ENCODE measurements around the gene CACNA1I. TPM values are rescaled to one million over a fixed set of nuclear protein-coding genes. Genes with fewer than 3 reads are reported as not detected.

The CACNA1I gene
- polyA plus RNA-seq, 1 of the 3 experiments (the other 2 are of a cell fraction) = not detected

DNA sequence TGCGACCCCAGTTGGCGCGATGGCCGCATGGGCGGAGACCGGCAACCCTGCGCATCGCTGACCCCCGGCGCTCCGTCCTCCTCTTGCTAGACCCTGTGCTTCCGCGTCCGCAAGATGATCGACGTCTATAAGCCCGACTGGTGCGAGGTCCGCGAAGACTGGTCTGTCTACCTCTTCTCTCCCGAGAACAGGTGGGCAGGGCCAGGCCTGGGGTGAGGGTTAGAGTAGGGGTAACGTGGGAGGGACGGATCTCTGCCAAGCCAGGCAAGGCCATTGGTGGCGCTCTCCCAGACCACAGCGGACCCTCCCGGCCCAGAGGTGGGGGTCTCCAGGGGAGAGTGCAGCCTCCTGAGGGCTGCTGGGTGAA, 92.1 kb downstream of the CACNA1I start:
- POLR2A ChIA-PET = no interaction called here
- no peaks in the 10 kb centered on the region for H4K20me1 ChIP-seq (ENCODE audit: insufficient read depth)

More for the DNA sequence above, 92.1 kb downstream of the CACNA1I start:
- H2AFZ ChIP-seq (ENCODE audit: low read depth) = no peak overlapping the region
- no peaks in the 10 kb centered on the region for H3F3A ChIP-seq (replicated peaks; ENCODE audit: insufficient read depth)
- CTCF ChIA-PET = no interaction called here
- no peak for TF ChIP-seq TCF12 (IDR thresholded peaks at IDR 0.05)
- TF ChIP-seq RCOR1 (IDR thresholded peaks at IDR 0.05; ENCODE audit: low read length) = no peak
- TF ChIP-seq, protein P1, sequence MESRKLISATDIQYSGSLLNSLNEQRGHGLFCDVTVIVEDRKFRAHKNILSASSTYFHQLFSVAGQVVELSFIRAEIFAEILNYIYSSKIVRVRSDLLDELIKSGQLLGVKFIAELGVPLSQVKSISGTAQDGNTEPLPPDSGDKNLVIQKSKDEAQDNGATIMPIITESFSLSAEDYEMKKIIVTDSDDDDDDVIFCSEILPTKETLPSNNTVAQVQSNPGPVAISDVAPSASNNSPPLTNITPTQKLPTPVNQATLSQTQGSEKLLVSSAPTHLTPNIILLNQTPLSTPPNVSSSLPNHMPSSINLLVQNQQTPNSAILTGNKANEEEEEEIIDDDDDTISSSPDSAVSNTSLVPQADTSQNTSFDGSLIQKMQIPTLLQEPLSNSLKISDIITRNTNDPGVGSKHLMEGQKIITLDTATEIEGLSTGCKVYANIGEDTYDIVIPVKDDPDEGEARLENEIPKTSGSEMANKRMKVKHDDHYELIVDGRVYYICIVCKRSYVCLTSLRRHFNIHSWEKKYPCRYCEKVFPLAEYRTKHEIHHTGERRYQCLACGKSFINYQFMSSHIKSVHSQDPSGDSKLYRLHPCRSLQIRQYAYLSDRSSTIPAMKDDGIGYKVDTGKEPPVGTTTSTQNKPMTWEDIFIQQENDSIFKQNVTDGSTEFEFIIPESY (IDR thresholded peaks at IDR 0.05; ENCODE audit: borderline replicate concordance, low read depth) = no peak
- TF ChIP-seq CHD2 (IDR thresholded peaks at IDR 0.05; ENCODE audit: low read length, partially characterized antibody) = no peak
- TF ChIP-seq, protein P2, sequence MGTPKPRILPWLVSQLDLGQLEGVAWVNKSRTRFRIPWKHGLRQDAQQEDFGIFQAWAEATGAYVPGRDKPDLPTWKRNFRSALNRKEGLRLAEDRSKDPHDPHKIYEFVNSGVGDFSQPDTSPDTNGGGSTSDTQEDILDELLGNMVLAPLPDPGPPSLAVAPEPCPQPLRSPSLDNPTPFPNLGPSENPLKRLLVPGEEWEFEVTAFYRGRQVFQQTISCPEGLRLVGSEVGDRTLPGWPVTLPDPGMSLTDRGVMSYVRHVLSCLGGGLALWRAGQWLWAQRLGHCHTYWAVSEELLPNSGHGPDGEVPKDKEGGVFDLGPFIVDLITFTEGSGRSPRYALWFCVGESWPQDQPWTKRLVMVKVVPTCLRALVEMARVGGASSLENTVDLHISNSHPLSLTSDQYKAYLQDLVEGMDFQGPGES (IDR thresholded peaks at IDR 0.05; ENCODE audit: low read depth, low read length) = no peak
- TF ChIP-seq USF2 (IDR thresholded peaks at IDR 0.05; ENCODE audit: borderline replicate concordance, low read depth, low read length) = no peak
- no peak for TF ChIP-seq FOXM1 (IDR thresholded peaks at IDR 0.05; ENCODE audit: low read depth)
- no peak for TF ChIP-seq EZH2phosphoT487 (IDR thresholded peaks at IDR 0.05; ENCODE audit: borderline replicate concordance, low read depth)
- TF ChIP-seq MEF2A (IDR thresholded peaks at IDR 0.05; ENCODE audit: borderline replicate concordance, low read depth) = no peak
- no peak for TF ChIP-seq CTCF (IDR thresholded peaks at IDR 0.05)
- no peak for TF ChIP-seq REST (IDR thresholded peaks at IDR 0.05; ENCODE audit: low read depth, low read length)
- no peak for TF ChIP-seq NRF1 (IDR thresholded peaks at IDR 0.05; ENCODE audit: low read depth, low read length)
- TF ChIP-seq ELF1 (IDR thresholded peaks at IDR 0.05) = no peak
- TF ChIP-seq, protein P3, sequence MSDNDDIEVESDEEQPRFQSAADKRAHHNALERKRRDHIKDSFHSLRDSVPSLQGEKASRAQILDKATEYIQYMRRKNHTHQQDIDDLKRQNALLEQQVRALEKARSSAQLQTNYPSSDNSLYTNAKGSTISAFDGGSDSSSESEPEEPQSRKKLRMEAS (IDR thresholded peaks at IDR 0.05; ENCODE audit: low read depth) = no peak
- H3K9me3 ChIP-seq = no peaks in the 10 kb centered on the region
- H3K79me2 ChIP-seq (ENCODE audit: insufficient read depth) = no peaks in the 10 kb centered on the region
- DNase-seq = no peak
- H3K4me3 ChIP-seq (ENCODE audit: low read depth in 2 of 2, low read length in 1 of 2) = no peak overlapping the region
- WGBS (ENCODE audit: low lambda C conversion rate) = 100% methylated on average over 5 of the region's 26 CpGs
- no peaks in the 10 kb centered on the region for H3K9me2 ChIP-seq
- H3K27ac ChIP-seq (ENCODE audit: low read depth in 2 of 2, low read length in 1 of 2) = no peak overlapping the region
- H3K4me1 ChIP-seq (ENCODE audit: control insufficient read depth in 1 of 2, insufficient read depth in 2 of 2, low read depth in 1 of 2, low read length in 1 of 2) = no peaks in the 10 kb centered on the region
- H3K27me3 ChIP-seq (ENCODE audit: insufficient read depth) = no peaks in the 10 kb centered on the region
- no peak overlapping the region for H3K9ac ChIP-seq
- H3K4me2 ChIP-seq = no peak overlapping the region
- H3K36me3 ChIP-seq (replicated peaks in 1 of 2; ENCODE audit: control insufficient read depth in 1 of 2, insufficient read depth in 2 of 2, low read length in 1 of 2) = no peaks in the 10 kb centered on the region

Data from SK-N-SH (cell line).